HG02759 (cell line): ENCODE data around the gene MIOX.

Source experiments
- ATAC-seq: cut with Tn5 transposase; IDR thresholded peaks from one replicate; pipeline ENCODE4 v1.9.1; 2021; ENCODE audit warnings: mild to moderate bottlenecking, moderate library complexity; ENCODE audit not compliant: unreplicated experiment

The MIOX gene

DNA sequence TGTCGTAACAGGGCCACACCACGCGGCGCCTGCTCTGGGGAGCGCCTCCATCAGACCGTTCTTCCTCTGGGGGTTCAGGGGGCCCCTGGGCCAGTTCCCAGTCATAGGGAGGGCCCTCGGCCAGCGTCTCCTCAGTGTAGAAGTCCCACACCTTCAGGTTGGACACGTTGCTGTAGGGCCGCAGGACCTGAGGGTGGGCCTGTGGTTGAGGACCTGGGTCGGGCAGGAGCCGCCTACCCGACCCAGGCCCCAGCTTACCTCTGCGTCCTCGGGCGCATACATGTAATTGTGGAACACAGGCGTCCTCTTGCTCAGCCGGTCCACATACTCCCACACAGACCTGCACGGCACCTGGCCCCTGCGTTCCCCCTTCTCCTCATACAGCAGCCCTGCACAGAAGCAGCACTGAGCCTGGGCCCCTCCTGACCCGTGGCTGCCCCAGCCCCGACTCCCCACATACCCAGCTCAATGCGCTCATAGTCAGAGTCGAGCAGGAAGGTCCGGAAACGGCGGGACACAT, 32.0 kb upstream of the MIOX start:
- ATAC-seq, result no peak

DNA sequence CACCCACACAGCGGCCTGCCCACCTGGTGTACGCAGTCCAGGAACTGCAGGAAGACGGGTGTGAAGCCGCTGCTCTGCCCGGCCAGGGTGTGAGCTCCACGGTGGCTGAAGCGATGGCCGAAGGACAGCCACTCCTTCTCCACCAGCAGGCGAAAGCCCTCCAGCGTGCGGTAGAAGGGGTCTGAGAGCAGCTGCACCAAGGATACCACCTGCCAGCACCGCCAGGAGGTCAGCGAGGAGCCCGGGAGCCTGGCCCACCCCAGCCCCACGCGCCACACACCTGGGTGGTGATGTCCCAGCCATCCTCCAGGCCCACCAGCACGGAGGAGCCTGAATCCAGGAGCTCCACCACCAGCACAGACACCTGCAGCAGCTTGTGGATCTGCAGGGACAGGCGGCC, 31.5 kb upstream of the MIOX start:
- no peak for ATAC-seq

DNA sequence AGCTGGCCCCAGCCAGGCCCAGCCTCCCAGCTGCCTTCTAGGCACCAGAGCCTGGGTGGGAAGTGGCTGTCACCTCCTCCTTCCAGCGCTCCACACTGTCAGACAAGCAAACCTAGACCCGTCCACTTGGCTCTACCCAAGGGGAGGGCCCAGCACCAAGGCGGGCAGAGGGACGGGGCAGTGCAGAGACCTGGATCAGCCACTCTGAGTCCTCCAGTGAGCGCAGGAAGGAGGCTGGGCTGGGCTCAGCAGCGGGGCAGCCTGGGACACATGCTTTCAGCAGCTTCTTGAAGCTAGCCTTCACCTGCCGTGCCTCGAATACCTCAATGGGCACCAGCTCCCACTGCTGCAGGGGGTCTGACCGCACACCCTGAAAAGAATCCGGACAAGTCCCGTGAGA, 30.6 kb upstream of the MIOX start:
- ATAC-seq, result no peak

DNA sequence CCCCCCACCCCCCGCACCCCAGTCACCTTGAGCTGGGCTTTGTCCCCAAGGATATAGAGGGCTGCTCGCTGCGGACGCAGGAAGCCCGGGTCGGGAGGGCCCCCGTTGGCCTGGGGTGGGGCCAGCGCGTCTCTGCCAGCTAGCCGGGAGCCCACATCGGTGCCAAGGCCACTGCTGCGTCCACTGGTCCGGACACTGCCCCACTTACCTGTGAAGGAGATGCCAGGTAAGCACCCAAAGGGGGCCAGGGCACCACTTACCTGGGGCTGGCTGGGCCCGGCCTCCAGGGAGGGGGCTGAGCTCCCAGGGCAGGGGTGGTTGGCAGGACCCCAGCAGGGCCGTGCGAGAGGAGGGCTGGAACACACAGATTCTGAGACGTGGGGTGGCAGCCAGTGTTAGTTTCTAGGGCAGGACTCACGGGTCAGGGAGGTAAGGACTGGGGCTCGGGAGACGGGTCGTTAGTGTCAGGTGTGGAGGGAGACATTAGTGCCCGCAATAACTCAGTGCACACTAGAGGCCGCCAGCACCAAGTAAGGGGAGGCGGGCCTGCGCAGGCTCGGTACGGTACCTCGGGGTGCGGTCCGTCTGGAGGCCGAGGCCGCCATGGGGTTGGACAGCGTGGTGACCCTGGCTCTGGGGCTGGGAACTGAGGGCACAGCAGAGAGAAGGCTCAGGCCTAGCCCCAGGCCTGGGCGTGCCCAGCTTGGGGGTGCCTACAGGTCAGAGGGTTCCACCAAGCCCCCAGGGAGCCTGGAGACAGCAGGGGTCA, 30.0 kb upstream of the MIOX start:
- ATAC-seq, result no peak

DNA sequence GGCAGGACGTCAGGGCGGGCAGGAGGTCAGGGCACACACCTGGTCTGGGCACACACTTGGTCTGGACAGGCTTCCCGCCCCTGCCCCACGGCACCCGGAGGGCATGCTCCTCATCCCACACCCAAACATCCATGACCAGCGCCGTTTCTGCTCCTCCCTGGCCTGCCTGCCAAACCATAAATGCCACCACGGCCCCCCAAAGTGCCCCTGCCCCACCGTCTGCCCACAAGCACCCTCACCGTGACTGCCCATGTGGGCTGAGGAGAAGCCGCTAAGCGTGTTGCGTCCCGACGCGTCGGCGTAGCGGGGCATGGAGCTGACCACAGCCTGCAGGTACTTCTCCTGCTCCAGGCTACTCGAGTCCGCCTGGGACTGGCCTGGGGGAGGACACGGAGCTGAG, 27.6 kb upstream of the MIOX start:
- no peak for ATAC-seq

DNA sequence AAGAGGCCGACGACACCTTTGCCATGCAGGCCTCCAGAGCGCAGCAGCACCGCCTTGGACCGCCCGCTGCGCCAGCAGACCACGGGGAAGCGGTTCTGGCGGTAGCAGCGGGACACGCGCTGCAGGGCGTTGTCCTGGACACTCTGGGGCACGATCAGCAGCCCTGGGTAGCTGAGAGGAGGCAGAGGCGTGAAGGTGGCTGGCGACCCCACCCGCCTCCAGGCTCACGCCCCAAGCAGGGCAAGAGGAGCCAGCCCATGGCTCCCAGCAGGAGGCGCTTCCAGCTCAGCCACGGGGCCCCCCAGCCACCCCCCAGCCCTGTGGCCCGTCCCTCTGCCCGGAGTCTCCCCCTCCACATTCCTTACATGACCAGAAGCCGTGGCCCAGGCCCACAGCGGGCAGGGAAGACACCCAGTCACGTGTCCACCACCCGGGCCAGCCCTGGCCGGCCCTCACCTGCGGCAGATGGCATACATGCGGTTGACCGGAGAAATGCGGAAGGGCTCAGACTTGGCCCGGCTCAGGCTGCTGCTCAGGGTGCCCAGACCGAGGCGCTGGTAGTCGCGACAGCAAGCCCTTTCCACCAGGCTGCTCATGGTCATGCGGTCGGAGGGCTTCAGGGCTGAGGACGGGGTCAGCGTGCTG, 27.0 kb upstream of the MIOX start:
- ATAC-seq, result no peak

DNA sequence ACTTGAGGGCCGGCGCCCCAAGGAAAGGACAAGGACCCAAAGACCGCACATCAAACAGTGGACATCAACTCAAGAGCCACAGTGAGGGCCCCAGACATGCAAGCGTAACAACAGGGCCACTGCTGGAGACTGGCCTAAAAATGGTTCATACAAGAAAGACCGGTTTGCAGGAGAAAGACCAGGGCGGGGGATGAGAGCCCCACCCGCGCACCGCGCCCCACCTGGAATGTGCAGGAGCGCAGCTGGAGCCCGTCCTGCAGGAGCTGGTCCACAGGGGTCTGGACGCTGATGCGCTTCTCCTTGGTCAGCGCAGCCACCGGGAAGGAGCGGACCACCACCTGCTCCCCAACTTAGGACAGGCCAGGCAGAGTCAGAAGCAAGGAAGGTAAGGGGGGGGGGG, 25.7 kb upstream of the MIOX start:
- no peak for ATAC-seq

DNA sequence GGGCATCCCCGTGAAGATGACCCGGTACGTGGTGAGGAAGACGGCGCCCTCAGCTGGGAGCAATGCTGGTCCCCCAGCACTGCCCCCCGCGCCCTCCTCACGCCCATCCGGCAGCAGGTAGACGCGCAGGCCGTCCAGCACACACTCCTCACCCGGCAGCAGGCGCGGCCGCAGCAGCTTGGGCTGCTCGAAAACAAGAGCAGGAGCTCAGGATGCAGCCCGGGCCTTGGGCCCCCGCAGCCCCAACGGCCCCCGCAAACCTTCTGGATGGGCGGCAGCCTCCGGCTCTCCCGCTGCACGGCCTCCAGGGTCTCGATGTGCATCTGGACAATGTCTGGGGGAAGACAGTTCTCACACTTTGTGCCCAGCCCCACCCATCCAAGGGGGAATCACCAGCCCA, 25.1 kb upstream of the MIOX start:
- ATAC-seq, result no peak

DNA sequence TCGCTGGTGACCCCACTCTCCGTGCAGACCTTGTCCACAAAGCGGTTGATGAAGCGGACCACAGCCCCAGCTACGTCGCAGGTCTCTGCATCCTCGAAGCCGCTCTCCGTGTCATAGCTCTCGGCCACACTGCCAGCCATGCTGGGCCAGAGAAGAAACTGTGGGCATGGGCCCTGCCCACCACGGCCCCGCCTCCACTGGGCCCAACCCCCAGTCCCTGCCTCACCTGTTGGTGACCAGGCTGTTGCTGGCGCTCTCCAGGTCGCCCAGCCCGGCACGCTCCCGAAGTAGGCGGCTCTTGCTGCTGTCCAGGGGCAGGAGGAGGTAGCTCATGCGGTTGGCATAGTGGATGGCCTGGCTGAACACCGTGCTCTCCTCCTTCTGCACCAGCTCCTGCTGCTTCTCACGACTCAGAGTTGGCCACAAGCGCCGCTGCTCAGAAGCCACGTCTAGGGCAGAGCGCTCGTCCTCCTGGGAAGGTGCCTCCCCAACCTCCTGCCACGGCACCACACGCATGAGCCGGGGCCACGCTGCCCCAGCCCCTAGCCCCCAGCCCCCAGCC, 24.6 kb upstream of the MIOX start:
- no peak for ATAC-seq

DNA sequence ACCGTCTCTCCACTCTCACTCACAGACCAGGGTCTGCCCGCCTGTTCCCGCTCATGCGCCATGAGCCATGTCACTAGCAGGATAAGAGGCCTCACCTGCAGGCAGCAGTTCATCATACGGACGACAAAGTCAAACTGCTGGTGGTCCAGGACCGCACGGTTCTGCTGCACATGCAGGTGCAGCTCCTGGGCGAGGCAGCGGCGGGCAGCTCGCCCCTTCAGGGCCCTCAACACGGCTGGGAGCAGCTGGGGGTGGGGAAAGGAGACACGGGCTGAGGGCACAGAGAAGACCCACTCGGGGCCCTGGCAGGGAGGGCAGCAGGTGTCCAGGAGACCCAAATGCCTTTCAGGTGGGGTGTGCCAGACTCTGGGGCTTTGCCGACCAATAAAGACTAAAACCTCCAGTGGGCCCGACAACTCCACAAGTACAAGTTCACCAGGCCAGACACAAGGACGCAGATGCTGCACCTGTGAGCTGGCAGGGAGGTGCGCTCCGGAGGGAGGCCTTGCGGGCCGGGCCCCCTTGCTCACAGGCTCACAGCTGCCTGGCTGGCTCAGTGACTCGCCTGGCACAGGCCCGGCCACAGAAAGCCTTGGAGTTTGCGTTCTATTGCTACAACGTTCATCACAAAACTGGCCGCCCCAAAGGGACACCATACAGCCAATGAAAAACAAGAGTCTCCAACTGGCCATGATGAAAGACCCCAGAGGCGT, 23.3 kb upstream of the MIOX start:
- ATAC-seq, result no peak

DNA sequence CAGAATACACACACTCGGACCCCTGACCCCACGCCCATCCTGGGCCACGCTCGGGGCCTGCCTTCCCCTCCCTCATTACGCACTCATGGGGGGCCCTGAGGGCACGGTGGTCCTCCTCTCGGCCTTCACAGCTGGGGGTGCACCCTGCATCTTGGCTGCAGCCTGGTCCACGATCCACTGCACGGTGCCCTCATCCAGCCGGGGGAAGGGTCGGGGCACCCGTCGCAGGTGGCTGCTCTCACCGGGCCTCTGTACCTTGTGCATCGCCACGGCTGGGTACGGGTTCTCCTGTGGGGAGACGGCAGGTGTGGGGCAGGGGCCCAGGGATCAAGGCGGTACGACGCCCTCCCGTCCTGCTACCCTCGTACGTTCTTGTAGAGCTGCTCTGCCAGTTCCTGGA, 22.2 kb upstream of the MIOX start:
- no peak for ATAC-seq

DNA sequence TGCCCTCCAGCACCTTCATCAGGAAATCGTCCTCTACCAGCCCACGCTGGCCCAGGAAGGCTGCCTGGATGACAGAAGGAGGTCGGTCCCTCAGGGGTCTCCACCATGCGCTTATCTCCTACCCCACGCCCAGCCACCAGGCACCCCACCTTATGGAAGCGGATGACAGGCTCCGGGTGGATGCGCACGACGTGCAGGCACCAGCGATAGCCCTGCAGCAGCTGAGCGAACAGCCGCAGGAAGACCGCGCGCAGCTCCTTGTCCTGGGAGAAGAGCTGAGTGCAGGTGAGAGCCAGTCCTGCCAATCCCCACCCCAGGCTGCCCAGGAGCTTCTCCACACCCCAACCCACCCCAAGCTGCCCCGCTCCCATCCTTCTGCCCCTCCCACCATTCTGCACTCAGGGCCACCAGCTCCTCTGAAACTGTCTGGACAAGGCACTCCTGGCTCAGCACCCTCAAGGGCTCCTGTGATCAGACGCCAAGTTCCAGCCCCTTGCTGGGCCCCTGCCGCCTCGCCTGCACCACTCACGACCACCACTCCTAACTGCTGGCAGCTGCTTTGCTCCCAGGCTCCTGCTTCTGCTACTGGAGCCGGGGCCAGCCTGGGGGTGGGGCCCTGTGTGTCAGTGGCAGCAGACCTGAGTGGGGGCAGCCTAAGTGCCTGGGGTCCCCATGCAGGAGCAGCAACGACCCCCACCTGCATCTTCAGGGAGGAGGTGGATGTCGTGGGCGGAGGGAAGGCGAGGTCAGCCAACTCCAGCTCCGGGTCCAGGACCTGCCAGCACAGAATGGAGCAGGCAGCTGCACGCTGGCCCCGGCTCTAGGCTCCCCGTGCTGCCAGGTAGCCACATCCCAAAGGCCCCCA, 21.4 kb upstream of the MIOX start:
- ATAC-seq, result no peak

DNA sequence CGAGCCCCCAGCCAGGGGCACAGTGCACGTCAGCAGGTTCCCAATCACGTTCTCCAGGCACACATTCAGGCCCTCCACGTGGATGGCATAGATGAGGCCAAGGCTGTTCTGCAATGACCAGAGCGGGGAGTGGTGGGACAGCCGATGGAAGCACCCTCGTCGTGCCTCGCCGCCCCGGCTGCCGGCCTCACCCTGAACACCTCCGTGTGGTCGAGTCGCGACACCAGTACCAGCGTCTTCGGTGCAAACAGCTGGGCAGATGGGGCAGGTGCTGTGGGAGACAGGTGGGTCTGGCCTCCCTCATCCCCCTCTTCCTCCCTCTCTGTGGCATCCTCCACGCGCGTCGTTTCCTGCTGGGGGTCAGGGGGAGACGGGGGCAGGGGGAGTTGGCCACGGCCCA, 19.3 kb upstream of the MIOX start:
- no peak for ATAC-seq

DNA sequence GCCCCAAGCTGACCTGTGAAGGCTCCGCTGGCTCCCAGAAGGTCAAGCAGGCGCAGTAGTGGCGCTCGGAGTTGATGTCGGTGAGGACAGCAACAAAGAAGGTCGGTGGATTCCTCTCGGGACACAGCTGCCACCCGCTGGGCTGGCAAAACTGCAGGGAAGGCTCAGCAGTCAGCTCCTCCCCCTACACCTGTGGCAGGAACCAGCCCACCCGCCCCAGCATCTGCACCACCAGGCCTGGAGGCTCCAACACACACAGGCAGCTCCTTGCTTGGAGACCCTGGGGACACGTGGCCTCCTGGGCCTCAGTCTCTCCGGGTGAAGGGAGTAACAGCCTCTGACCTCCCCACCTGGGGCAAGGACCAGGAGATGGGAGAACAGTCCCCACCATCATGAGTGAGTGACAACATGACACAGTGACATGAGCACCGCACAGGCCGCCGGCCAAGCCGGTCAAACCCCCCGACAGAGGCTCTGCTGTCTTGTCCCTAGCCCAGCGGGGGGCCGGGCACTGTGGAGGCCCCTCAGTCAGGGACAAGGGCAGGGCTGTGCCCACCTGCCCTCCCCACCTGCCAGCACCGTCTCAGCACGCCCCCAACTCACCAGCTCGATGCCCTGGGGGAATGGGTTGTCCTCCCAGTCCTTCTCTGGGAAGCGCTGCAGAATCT, 18.8 kb upstream of the MIOX start:
- no peak for ATAC-seq

DNA sequence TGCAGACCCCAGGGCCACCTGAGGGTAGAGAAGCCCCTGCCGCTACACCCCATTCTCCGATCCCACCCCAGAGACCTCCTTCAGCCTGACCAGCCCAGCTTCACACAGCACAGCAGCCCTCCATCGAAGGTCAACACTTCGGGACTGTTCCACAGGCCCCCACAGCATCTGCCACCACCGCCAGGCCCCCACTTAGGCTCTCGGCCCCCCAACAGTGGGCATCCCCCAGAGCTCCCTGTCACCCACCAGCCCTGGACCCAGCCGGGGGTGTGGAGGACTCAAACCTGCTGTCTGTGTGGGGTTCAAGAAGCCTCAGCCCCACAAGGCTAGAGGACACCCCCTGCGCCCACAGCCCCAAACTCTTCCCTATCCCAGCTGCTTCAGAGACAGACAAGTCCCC, 18.0 kb upstream of the MIOX start:
- ATAC-seq, result no peak

DNA sequence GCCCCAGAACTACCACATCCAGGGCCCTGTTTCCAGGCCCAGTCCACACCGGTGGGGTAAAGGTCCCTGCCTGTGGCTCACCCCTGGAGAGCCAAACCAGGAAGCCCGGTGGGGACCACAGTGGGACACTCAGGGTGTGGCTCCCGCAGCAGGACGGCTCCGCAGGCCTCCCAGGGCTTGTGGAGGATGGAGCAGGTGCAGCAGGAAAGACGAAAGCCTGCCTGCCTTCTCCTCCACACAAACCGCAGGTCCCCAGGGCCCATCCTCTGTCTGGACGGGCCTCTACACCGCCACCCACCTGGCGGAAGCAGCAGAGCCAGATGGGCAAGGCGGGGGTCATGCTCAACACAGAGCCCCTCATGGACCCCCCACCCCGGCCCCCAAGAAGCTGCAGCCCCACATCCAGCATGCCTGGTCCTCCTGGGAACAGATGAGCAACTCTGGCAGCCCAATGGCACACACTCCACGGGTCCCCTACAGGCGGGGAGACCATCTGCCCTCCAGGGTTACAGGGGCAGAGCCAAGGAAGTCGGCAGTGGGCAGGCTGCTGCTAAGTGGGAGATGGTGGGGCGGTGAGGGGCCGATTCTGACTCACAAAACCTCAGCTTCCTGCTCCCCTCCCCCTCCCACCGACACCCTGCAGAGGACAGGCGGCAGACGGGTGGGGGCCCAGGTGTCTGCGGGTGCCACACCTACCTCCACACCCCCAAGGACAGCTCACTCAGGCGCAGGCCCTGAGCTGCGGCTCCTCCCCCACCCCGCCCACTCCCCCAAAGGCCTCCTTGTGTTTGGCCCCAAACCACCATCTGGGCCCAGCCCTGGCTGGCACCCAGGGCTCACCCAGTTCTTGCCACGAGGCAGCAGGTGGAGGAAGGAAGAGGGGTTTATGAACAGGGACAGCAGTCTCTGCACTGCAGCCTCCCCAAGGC, 17.0 kb upstream of the MIOX start:
- peak; percentile 62 for ATAC-seq

DNA sequence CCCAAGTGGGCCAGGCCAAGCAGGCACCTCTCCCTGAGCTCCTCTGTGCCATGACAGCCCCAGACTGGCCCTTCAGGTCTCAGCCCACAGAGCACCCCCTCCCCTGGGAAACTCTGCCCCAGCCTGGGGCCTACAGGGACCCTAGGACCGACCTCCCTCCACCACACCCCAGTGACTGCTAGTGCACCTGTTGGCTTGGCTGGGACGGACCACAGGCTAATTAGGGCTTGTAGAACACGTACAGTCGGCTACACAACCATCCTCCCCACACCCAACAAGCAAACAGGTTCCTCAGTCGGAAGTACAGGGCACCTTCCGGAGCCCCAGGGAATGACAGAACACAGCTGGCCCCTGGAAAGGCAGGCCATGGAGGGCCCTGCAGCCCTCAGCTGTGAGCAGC, 16.2 kb upstream of the MIOX start:
- peak; percentile 7 for ATAC-seq

DNA sequence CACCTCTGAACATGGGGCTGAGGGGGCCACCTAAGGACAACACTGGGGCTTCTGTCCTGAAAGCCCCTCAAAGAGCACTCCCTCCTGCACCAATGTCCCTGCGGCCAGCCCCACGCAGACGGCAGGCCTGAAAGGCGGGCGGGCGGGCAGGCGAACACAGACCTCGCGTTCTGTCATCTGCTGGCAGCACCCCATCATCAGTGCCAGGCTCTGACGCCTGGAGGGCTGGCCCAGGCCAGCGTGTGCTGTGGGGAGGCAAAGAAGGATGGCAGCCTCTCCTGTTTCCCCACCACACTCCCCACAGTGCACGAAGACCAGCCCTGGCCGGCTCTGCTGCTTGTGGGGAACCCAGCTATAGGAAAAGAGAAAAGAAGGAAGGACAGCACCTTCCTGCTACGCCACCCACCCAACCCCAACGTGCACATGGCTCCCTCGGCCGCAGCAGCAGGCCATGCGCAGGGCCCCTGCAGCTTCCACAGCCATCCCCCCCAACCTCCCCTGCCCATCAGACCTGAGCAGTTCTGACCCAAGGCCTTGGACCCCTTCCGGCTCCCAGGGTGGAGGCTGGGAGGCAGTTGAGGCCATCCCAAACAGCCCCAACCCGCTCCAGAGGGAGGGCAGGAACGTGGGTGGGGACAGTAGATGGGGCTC, 15.3 kb upstream of the MIOX start:
- no peak for ATAC-seq

DNA sequence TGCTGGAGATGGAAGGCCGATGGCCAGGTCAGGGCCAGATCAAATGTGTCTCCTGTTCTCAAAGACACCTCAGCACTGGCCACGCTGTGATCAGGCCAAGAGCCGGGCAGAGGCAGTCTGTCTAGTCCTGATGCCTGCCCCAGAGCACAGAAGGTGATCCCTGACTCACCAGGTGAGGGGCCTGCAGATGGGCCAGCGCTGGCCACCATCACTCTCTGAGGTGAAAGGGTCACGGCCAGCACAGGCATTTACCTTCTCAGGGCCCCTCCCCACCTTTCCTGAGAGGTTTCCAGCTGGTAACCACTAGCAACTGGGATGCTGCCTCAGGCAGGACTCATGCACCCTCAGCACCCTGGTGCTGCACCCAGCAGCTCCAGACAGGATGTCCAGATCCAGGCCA, 14.7 kb upstream of the MIOX start:
- ATAC-seq, result no peak
